HK-2 (cell line): ENCODE measurements around the gene CALCOCO1.

Experiments
- DNase-seq: peaks from one replicate; pipeline ENCODE4 v3.0.0-alpha.2; 2018; ENCODE audit not compliant: unreplicated experiment

The CALCOCO1 gene

DNA sequence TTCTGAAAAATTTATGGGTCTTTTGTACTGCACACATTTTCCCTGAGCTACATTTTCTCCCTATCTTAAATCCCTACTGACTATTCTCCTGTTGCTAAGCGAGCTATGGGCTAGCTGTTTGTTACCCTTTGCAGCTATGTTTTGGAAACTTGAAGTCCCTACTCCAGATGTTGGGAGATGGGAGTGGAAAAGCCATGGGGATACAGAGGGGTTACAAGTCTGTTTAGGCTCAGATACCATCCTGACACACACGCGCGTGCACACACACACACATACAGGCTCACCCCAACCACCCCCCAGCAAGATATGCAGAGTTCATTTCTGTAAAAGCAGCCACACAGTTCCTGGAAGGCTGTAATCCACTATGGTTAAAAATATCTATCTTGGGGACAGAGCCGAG, 67.2 kb downstream of the CALCOCO1 start:
- DNase-seq = no peak

DNA sequence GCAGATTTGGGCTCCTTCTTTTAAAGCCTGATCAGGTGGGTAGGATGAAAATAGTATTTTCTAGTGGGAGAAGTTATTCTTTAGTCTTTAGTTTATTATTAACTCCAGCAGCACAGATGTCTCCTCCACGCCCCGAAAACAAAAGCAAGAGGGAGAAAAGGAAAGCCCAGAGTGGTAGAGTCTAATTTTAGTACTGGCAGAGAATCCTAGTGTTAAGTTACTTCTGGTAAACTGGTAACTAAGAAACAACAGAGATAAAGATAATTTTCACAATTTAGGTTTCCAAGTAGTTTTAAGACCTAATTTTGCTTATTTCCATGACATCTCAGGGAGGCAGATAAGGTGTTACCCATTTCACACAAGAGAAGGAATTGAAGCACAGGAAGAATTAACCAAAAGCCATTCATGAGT, 67.7 kb downstream of the CALCOCO1 start:
- no peak for DNase-seq

DNA sequence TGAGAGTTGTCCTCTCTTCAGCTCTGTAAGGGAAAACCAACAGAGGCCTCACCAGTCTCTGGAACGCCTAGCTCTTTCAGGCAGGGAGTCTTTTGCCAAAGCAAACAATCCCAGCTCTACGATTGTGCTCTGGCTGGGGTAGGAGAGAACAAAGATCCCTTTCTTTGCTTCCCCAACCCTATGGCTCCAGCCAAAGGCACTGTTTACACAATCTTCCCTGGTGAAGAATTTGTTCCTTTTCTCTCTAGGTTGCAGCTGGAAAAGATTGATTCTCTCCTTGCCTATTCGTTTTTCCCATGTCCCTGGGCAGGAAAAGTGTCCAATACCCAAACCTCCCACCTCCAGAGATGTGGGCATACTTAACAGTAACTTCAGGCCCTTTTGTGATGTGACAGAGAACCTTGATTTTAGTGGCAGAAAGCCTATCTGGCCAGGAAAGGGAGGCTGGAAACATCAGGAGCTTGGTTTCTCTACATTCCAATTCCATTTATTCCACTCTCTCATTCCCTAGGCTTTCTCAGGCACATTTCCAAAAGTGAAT, 68.2 kb downstream of the CALCOCO1 start:
- no peak for DNase-seq
